ENCODE results near the gene C11orf58. TPM values are rescaled to one million over a fixed set of nuclear protein-coding genes. Genes with fewer than 3 reads are reported as not detected.

C11orf58 gene
- total RNA-seq, 4 donors from 2014 or later: 65.5 to 115 (median 99.9) TPM

DNA sequence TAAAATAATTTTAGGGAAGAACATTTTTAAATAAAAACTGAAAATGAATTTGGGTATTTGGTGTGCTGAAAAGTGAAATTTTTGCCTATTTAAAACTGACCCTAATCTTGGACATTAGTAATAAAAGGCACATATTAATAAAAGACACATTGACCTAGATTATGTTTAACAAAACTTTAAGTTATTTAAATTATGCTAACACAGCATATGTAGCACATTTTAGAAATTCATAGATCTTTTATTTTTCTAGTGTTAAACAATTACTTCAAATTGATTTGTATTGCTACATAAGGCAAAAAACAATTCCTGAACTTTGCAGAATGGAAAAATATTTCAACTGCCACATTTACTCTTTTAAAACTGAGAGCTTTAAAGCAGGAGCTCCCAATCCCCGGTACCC lies 10.6 kb downstream of the C11orf58 start:
- Histone ChIP-seq H3K9me3 (no peaks in the 10 kb centered on the region), H3K27me3 (no peaks in the 10 kb centered on the region), H3K4me1 (peaks cover 0 to 4% (median 0%) of the 10 kb centered on the region in 4 donors), H3K4me3 (no peak overlapping the region), H3K36me3 (peaks cover 0 to 70% (median 28%) of the 10 kb centered on the region in 4 donors), H3K27ac (no peak overlapping the region)
- DNase-seq: no peak
- no peak for TF ChIP-seq POLR2AphosphoS5 (IDR thresholded peaks at IDR 0.05)
- TF ChIP-seq EP300 (IDR thresholded peaks at IDR 0.05; ENCODE audit: low read depth): no peak
- TF ChIP-seq, protein P1, sequence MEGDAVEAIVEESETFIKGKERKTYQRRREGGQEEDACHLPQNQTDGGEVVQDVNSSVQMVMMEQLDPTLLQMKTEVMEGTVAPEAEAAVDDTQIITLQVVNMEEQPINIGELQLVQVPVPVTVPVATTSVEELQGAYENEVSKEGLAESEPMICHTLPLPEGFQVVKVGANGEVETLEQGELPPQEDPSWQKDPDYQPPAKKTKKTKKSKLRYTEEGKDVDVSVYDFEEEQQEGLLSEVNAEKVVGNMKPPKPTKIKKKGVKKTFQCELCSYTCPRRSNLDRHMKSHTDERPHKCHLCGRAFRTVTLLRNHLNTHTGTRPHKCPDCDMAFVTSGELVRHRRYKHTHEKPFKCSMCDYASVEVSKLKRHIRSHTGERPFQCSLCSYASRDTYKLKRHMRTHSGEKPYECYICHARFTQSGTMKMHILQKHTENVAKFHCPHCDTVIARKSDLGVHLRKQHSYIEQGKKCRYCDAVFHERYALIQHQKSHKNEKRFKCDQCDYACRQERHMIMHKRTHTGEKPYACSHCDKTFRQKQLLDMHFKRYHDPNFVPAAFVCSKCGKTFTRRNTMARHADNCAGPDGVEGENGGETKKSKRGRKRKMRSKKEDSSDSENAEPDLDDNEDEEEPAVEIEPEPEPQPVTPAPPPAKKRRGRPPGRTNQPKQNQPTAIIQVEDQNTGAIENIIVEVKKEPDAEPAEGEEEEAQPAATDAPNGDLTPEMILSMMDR (IDR thresholded peaks at IDR 0.05): no peak
- in situ Hi-C loops (cut with MboI; ENCODE audit: low pct_ligation_motif_present in 1 of 4, low pct_unique_long_range_greater_than_20kb in 1 of 4, low sequenced_read_pairs in 3 of 4): no loop called here
- WGBS, 2 donors (ENCODE audit: low coverage in 1 of 2): 100% methylated on average over 1 of the region's 1 CpG
- intact Hi-C loops (cut with DNase I; ENCODE audit: low total_unique reads): no loop called here

DNA sequence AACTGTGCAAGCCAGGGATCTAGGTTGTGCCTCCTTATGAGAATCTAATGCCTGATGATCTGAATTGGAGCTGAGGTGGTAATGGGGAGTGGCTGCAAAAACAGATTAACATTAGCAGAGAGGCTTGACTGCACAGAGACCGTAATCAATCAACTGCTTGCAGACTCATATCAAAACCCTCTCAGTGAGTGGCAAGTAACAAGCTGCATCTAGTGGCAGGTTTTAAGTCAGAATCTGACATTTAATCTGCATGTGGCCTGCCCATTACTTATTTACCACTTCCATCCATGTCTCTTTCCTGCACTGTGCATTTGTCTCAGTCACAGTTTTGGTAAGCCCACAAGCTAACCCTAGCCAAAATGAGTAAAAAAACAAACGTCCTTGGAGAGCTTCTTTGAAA lies 11.2 kb downstream of the C11orf58 start:
- H3K4me3 ChIP-seq: no peak overlapping the region
- intact Hi-C loops (cut with DNase I; ENCODE audit: low total_unique reads) (no loop called here), in situ Hi-C loops (cut with MboI; ENCODE audit: low pct_ligation_motif_present in 1 of 4, low pct_unique_long_range_greater_than_20kb in 1 of 4, low sequenced_read_pairs in 3 of 4) (no loop called here)
- WGBS, 2 donors (ENCODE audit: low coverage in 1 of 2): 0 to 58% methylated on average over 1 to 2 of the region's 2 CpGs
- H3K27ac ChIP-seq: no peak overlapping the region
- H3K36me3 ChIP-seq: peaks cover 0 to 76% (median 30%) of the 10 kb centered on the region in 4 donors
- H3K27me3 ChIP-seq: no peaks in the 10 kb centered on the region
- DNase-seq: no peak
- no peaks in the 10 kb centered on the region for H3K9me3 ChIP-seq
- TF ChIP-seq EP300 (IDR thresholded peaks at IDR 0.05; ENCODE audit: low read depth): no peak
- no peak for TF ChIP-seq POLR2AphosphoS5 (IDR thresholded peaks at IDR 0.05)
- TF ChIP-seq POLR2A (IDR thresholded peaks at IDR 0.05): no peak
- TF ChIP-seq, protein P1 (IDR thresholded peaks at IDR 0.05): no peak
- no peaks in the 10 kb centered on the region for H3K4me1 ChIP-seq

DNA sequence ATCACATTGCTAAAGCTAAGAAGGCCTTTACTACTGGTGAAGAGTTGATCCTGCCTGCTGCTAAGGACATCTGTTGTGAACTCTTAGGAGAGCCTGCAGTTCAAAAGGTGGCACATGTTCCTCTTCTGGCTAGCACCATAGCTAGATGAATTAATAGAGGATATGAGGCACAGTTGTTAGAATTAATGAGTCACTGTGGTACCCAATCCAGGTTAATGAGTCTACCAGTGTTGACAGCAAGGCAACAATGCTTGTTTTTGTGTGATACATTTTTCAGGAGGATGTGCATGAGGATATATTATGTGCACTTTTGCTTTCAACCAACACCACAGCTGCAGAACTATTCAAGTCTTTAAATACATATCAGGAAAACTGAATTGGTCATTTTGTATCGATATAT lies 12.0 kb downstream of the C11orf58 start:
- in situ Hi-C loops (cut with MboI; ENCODE audit: low pct_ligation_motif_present in 1 of 4, low pct_unique_long_range_greater_than_20kb in 1 of 4, low sequenced_read_pairs in 3 of 4) (no loop called here), intact Hi-C loops (cut with DNase I; ENCODE audit: low total_unique reads) (no loop called here)
- TF ChIP-seq POLR2A (IDR thresholded peaks at IDR 0.05) (no peak), EP300 (IDR thresholded peaks at IDR 0.05; ENCODE audit: low read depth) (no peak), POLR2AphosphoS5 (IDR thresholded peaks at IDR 0.05) (no peak)
- TF ChIP-seq, protein P1 (IDR thresholded peaks at IDR 0.05): no peak
- H3K4me1 ChIP-seq: no peaks in the 10 kb centered on the region
- no peak overlapping the region for H3K27ac ChIP-seq
- no peaks in the 10 kb centered on the region for H3K9me3 ChIP-seq
- no peaks in the 10 kb centered on the region for H3K27me3 ChIP-seq
- 48 to 100% methylated on average over 1 of the region's 1 CpG for WGBS, 2 donors (ENCODE audit: low coverage in 1 of 2)
- no peak overlapping the region for H3K4me3 ChIP-seq
- H3K36me3 ChIP-seq: peaks cover 0 to 84% (median 33%) of the 10 kb centered on the region in 4 donors
- DNase-seq: no peak

DNA sequence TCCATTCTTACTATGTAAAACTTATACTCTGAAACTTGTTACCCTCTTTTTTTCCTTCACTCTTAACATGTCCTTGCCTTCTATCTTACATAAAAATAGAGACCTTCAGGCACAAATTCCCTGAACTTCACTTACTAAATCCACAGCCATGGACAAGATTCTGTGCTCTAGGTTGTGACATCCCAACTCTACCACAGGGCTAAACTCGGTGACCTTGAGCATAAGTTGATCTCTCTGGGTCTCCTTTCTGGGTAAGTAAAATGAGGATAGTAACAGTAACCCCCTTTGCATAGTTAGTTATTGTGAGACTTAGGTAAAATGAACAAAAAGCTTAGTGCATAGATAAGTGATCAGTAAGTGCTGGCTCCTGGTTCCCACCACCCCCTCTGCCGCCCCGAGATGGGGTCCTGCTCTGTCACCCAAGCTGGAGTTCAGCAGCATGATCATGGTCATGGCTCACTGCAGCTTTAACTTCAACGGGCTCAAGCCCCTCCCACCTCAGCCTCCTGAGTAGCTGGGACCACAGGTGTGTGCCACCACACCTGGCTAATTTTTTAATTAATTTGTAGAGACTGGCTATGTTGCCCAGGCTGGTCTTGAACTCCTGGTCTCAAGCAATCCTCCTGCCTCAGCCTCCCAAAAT lies 20.1 kb downstream of the C11orf58 start:
- Histone ChIP-seq H3K4me1 (no peaks in the 10 kb centered on the region), H3K4me3 (no peak overlapping the region), H3K27ac (no peak overlapping the region), H3K27me3 (no peaks in the 10 kb centered on the region), H3K36me3 (peaks cover 0 to 35% (median 13%) of the 10 kb centered on the region in 4 donors), H3K9me3 (no peaks in the 10 kb centered on the region)
- 81 to 97% methylated on average over 4 of the region's 4 CpGs for WGBS, 2 donors (ENCODE audit: low coverage in 1 of 2)
- intact Hi-C loops (cut with DNase I; ENCODE audit: low total_unique reads) (no loop called here), in situ Hi-C loops (cut with MboI; ENCODE audit: low pct_ligation_motif_present in 1 of 4, low pct_unique_long_range_greater_than_20kb in 1 of 4, low sequenced_read_pairs in 3 of 4) (no loop called here)
- no peak for DNase-seq
- TF ChIP-seq, protein P1 (IDR thresholded peaks at IDR 0.05): no peak
- TF ChIP-seq EP300 (IDR thresholded peaks at IDR 0.05; ENCODE audit: low read depth): no peak
- no peak for TF ChIP-seq POLR2AphosphoS5 (IDR thresholded peaks at IDR 0.05)
- TF ChIP-seq POLR2A (IDR thresholded peaks at IDR 0.05): no peak

All from transverse colon (tissue), 4 donors.